Activated CD4-positive, CD25-positive, alpha-beta regulatory T cell treated with anti-CD3 and anti-CD28 coated beads, Interleukin-2, amount 50 U/mL, for 24 hours (primary cell): ENCODE results near the gene PTS.
"Not testable (repeated sequence)": the region's sequence is repeated elsewhere in the genome, so short reads cannot be mapped to it uniquely, and the experiment has no call there.

Experiments
- ATAC-seq, 2 donors: fragments of 150-1000 bp; cut with Tn5 transposase; one replicate each; pipeline ENCODE4 v1.10.0; 2021; ENCODE audit warnings: mild to moderate bottlenecking in 1 of 2, moderate library complexity in 1 of 2

The PTS gene

GRCh38 chr11:112226062-112226830 lies at the start of gene PTS:
TSS of gene PTS (plus strand) at chr11:112226428. CDS start at chr11:112226444, 16 bp downstream.
- peak; percentile 93 to 95 for ATAC-seq

- ATAC-seq, result no peak
Observed at GRCh38 chr11:112177589-112177988, 48.6 kb upstream of the PTS start.

GRCh38 chr11:112178428-112178827 lies 47.8 kb upstream of the PTS start:
- no peak for ATAC-seq

- ATAC-seq, result no peak
Observed at GRCh38 chr11:112178936-112179335, 47.3 kb upstream of the PTS start.

- ATAC-seq, result peak; percentile 13 to 55
Observed at GRCh38 chr11:112179601-112180000, 46.6 kb upstream of the PTS start.

- ATAC-seq, result no peak
Observed at GRCh38 chr11:112182867-112183266, 43.4 kb upstream of the PTS start.

GRCh38 chr11:112185883-112186282 lies 40.3 kb upstream of the PTS start:
- no peak for ATAC-seq

GRCh38 chr11:112186304-112186703 lies 39.9 kb upstream of the PTS start:
- no peak for ATAC-seq

- not testable (repeated sequence) for ATAC-seq
Observed at GRCh38 chr11:112195113-112195512, 31.1 kb upstream of the PTS start.

GRCh38 chr11:112195951-112196351 lies 30.3 kb upstream of the PTS start:
- no peak for ATAC-seq

- no peak for ATAC-seq
Observed at GRCh38 chr11:112196519-112197087, 29.6 kb upstream of the PTS start.

- not testable (repeated sequence) for ATAC-seq
Observed at GRCh38 chr11:112199101-112199500, 27.1 kb upstream of the PTS start.

- ATAC-seq, result no peak
Observed at GRCh38 chr11:112200252-112200651, 26.0 kb upstream of the PTS start.

- no peak for ATAC-seq
Observed at GRCh38 chr11:112206071-112206470, 20.2 kb upstream of the PTS start.

GRCh38 chr11:112210890-112211289 lies 15.3 kb upstream of the PTS start:
- no peak for ATAC-seq

GRCh38 chr11:112211536-112211935 lies 14.7 kb upstream of the PTS start:
- ATAC-seq, result peak; percentile 64 to 74

- no peak for ATAC-seq
Observed at GRCh38 chr11:112212290-112212689, 13.9 kb upstream of the PTS start.

- no peak for ATAC-seq
Observed at GRCh38 chr11:112212710-112213109, 13.5 kb upstream of the PTS start.

- no peak for ATAC-seq
Observed at GRCh38 chr11:112213753-112214152, 12.5 kb upstream of the PTS start.

- ATAC-seq, result no peak
Observed at GRCh38 chr11:112215621-112216020, 10.6 kb upstream of the PTS start.

GRCh38 chr11:112216561-112217105 lies 9.6 kb upstream of the PTS start:
- ATAC-seq, result no peak

- ATAC-seq, result peak; percentile 94 to 95
Observed at GRCh38 chr11:112219476-112220232, 6.6 kb upstream of the PTS start.

- no peak for ATAC-seq
Observed at GRCh38 chr11:112221274-112221835, 4.9 kb upstream of the PTS start.
